T-helper 2 cell (primary cell): ENCODE measurements around the gene LDLRAD4.

Source experiments
- DNase-seq, 5 experiments: peaks; one replicate each; pipeline versions ENCODE4 v3.0.0 to v3.0.0-alpha.2; 2012 to 2022

LDLRAD4 gene

GRCh38 chr18:13416208-13416607 lies 197.6 kb downstream of the LDLRAD4 start:
- DNase-seq, result no peak

DNA sequence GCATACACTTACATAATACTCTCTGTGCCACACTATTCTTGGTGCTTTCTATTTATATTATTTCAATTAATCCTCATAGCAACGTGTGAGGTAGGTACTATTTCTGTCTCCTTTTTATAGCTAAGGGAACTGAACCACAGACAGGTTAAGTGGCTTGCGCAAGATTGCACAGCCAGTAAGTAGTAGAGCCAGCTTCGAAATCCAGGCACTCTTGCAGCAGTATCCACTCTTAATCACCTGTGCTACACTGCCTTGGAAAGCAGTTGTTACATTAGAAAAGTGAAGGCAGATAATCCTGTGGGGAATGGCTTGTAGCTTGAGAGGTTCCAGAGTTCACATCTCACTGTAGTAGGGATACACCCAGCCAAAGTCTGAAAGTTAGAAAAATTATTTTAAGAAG lies 198.3 kb downstream of the LDLRAD4 start:
- no peak for DNase-seq

DNA sequence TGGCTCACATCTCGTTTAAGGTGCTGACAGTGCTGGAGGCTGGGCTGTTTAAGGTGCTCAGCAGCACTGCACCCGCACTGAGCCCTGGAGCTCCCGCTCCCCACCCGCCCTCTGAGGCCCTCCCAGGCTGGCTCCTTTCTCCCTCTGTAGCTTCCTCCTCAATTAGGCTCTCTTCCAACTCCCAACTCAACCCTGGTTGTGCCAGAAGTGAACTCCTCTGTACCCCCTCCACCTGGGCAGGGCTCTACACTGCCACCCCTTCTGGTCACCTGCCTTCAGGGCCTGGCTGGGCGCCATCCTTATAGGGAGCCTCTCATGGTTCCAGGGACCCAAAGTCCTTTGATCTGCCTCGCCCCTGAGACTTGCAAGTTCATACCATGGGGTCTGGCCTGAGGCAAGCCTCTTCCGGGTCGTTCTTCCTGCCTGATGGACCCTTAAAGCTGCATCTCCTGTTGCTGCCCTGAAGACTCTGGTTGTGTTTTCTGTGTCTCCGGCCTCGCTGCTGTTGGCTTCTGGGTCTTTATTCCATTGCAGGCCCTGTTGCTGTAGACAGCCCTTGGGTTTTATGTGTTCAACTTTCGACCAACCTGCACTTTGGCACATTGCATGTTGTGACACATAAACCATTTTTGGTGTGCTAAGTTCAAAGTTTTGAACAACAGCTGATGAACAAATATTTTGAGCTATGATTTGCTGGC lies 199.6 kb downstream of the LDLRAD4 start:
- DNase-seq, result no peak

DNA sequence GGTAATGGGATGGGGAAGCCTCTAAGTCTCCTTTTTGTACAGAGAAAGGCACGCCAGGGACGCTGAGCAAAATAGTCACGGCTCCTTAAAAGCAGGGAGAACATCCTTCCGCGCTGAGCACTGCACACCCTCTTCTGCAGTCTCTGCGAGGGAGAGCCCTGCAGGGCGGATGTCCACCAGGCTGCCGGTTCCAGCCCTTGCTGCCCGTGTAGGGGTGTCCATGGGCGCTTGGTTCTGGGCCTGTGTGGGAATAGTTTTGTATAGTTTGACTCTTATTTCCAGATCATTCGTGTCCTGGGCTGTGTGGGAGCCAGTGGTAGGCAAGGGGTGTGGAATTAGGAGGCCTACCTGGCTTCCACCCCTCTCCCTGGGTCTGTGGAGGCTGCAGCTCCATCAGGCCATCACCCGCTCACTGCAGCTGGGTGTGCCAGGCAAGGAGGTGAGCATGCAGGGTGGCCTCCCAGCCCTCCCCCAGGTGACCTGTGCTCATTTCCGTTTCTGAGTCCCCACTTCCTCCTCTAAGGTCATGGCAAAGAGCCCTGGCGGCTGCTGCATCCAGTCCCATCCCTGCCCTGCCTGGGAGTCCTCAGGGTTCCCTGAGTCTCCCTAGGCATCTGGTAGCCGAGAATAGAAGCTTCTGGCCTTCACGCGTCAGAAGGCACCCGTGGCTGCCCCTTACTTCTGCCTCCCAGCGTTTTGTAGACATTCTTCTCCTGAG lies 202.6 kb downstream of the LDLRAD4 start:
- DNase-seq, result peak in 1 of 5 experiments; percentile 37

- DNase-seq, result peak in 1 of 5 experiments; percentile 59
Measured at GRCh38 chr18:13422541-13423147, 204.1 kb downstream of the LDLRAD4 start.

DNA sequence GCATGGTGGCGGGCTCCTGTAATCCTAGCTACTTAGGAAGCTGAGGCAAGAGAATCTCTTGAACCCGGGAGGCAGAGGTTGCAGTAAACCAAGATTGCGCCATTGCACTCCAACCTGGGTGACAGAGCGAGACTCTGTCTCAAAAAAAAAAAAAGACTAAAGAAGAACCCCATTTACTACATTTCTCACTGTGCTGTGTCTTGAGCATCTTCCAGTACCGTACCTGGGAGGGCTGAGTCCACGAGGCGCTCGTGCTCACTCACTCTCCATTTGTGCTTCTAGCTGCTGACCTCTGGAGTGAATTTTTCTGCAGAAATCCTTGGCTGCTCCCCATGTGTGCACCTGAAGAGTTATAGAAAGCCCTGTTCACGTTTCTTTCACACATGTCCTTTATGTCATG lies 204.8 kb downstream of the LDLRAD4 start:
- no peak for DNase-seq

DNA sequence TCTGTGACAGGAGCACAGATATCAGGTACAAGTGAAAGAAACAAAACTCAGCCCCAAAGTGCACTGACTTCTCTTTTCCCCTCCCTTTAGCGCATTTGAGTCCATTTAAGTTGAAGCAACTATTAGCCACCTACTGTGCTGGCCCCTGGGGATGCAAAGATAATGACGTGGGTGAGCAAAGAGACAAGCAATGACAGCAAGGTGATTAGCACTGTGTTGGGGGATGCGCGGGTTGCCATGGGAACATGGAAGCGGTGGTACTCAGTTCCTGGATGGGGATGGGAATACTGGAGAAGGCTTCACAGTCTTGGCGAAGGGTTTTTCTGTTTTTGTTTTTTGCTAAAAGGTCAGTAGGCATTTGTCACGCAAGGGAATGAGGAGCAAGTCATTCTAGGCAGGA lies 205.8 kb downstream of the LDLRAD4 start:
- DNase-seq, result no peak

GRCh38 chr18:13425357-13426091 lies 207.0 kb downstream of the LDLRAD4 start:
- peak in 1 of 5 experiments; percentile 48 for DNase-seq

- DNase-seq, result no peak
Measured at GRCh38 chr18:13427354-13427753, 208.8 kb downstream of the LDLRAD4 start.

GRCh38 chr18:13428319-13428718 lies 209.8 kb downstream of the LDLRAD4 start:
- peak in 1 of 5 experiments; percentile 34 for DNase-seq

GRCh38 chr18:13429016-13429415 lies 210.5 kb downstream of the LDLRAD4 start:
- DNase-seq, result no peak

DNA sequence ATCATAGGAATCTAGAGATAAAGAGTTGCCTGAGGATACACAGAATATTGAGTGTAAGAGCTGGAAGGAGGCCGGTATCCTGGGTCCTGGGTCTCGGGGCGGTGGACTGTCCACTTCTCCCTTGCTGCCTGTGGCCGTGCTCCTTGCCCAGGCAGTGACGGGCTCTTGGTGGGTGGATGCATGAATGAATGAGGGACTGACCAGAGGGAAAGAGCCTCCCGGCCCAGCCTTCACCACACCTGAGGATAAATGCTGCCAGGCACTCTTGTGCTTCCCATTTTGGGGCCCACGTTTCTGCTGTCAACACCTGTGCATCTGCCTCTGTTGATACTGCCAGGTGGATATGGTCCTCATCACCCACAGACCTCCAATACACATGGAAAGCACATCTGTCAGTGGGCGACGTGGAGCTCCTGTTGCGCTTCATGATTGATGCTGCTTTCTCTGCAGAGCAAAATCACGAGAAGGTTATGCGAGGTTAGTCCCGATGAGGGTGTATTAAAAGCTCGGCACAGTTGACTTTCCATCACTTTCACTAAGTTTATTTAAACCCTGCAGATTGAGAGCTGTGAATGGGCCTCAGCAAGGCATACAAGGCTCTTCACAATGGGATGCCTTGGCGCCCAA lies 211.4 kb downstream of the LDLRAD4 start:
- DNase-seq, result no peak

DNA sequence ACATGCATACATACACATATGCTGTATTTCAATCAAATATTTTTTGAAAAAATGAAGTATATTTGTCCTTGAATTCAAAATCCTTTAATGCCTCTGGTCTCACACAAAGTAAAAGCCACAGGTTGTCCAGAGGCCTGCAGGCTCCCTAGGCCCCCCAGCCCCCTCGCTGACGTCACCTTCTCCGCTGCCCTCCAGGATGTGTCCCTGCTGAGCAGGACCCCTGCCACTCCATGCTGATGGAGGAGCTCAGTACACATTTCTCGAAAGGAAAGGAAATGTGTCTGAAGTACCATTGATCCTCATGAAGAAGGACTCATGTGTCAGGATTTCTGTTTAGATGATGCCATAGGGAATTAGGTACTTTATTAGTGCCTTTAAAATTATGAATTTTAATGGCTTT lies 212.1 kb downstream of the LDLRAD4 start:
- no peak for DNase-seq

DNA sequence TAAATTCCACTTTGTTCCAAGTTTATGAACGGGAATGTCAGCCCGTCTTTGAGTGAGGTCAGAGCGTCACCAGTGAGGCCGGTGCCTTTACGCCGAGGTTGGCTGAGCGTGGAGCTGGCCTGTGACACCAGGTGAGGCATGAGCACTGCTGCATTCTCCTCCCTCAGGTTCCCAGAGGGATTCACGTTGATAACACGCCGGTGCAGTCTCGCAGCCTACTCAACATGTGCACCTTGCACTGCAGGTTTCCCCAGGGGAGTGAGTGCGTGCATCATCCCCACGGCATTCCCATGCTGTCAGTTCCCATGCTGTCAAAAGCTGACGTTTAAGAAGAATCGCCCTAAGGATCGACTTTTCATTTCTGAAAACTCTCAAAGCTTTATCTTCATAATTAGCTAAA lies 213.3 kb downstream of the LDLRAD4 start:
- no peak for DNase-seq

GRCh38 chr18:13433125-13433524 lies 214.6 kb downstream of the LDLRAD4 start:
- DNase-seq, result peak in 1 of 5 experiments; percentile 22

GRCh38 chr18:13433685-13434084 lies 215.1 kb downstream of the LDLRAD4 start:
- no peak for DNase-seq

- no peak for DNase-seq
Measured at GRCh38 chr18:13434854-13435253, 216.3 kb downstream of the LDLRAD4 start.

DNA sequence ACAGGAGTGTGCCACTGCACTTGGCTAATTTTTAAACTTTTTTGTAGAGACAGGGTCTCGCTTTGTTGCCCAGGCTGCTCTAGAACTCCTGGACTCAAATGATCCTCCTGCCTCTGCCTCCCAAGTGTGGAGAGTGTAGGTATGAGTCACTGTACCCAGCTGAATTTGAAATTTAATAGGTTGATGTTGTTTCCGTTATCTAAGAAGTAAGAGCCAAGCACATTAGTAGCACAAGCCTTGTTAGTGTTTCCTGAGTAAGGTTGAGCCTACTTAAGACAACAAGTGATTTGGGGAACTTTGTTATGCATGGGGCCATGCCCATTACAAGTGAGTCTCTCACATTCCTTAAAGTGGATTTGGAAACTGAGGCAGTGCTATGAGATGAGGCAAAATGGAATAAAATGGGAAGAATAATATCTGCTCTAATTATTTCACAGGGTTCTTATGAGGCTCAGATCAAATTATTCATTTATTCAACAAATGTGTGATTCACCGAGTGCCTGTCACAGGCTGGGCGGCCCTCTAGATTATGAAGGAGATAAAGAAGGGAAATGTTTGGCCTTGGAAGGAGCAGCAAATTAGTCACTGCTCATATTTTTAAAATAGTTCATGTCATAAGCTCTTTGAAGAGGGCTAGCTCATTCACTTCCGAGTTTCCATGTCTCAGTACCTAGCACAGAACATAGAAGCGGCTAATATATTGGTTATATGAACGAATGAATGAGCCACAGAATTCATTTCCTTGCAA lies 217.2 kb downstream of the LDLRAD4 start:
- DNase-seq, result peak in 1 of 5 experiments; percentile 13

GRCh38 chr18:13436576-13436975 lies 218.0 kb downstream of the LDLRAD4 start:
- DNase-seq, result peak in 2 of 5 experiments; percentile 30 to 38

DNA sequence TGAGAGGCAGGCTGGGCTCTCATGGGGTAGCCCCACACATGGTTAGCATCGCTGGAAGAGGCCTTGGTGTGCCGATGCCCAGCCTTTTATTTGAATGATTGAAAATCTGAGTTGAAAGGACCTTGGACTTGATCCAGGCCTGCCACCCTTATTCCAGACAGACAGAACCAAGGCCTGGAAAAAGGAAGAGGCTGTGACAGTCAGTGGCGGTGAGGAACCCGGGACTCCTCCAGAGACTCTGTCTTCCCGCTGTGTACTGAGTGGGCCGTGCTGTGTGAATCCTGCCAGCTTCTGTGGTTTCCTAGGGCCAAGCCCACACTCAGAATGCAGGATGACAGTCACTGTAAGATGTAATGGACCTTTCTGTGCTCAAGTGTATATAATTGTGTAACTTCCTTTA lies 218.5 kb downstream of the LDLRAD4 start:
- DNase-seq, result no peak

DNA sequence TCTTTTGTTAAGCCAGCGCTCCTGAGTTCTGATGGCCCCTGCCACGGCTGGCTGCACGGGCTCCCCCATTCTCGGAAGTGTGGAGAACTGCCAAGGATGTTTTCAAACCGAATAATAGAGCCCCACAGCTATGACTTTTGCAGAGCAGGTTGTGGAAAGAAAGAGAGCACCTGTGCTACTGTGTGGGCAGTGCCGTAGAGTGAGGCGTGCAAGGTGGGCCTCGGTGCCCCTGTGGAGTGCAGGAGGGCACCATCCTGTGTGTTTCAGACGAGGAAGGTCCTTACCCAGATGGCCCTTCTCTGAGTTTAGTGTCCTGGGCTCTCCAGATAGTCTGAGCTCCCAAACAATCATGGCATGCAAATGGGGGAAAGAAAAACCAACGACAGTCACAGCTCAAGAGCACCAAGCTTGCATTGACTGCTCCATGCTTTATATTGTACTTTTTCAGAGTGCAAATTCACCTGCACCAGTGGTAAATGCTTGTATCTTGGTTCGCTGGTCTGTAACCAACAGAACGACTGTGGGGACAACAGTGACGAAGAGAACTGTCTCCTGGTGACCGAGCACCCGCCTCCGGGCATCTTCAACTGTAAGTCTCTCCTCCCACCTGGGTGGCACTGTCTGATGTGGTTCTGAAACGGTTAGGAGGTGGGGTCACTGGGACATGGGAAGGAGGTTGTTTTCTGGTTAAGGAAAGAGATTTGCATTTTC lies 219.4 kb downstream of the LDLRAD4 start:
- DNase-seq, result peak in 4 of 5 experiments; percentile 10 to 76 (median 29)
